Fibroblast of skin of left quadriceps (primary cell): ENCODE data around the gene ZNF234.
A peak's percentile ranks its signal among the peaks of the same experiment; 100 is the strongest.
"Not testable (repeated sequence)": the region's sequence is repeated elsewhere in the genome, so short reads cannot be mapped to it uniquely, and the experiment has no call there.

ENCODE experiments used
- DNase-seq, 2 experiments: peaks; one replicate each; pipeline ENCODE4 v3.0.0-alpha.2; 2013; ENCODE audit warnings: low read depth in 2 of 2

The ZNF234 gene

DNA sequence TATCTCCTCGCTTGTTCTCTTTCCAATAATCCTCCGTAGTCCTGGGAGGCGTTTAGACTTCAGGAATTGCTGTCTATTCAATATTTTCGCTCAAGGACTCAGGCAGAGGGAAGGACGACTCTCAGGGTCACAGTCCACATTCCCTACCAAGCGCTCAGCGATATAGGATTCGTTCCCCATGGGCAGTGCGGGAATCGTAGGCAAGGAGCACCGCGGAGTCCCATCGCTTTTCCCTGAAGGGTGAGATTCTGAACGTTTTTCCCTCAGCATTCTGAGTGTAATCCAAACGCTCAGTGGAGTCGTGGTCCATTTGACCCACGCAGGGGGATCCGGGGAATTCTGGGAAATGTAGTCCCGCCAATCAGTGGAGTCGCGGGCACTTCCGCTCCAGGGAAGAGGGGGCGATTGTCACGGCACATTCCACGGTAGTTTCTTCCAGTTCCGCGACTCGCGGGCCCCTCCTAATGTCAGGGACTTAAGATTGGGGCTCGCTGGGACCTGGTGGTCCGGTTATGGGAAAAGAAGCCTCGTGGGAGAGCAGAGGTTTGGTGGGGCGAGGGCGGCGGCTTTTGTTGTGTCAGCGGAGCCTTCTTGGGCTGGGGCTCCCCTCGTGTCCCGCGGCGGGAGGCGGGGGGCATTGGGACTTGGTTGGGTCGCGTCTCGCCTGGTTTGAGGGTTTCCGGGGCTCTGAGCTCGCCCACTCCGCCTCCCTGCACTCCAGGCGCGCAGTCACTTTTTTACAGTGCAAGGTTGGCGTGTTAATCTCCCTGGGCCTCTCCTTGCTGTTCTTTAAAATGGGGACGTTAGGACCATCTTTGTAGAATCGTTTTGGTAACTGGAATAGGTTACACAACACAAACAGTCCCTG is at the start of gene ZNF234:
Gene ZNF234, plus strand, starts transcription at position 364 of the 868 bp plus-strand sequence. CDS start 3,079 bp downstream, outside the sequence.
- peak; percentile 57 to 61 for DNase-seq

DNA sequence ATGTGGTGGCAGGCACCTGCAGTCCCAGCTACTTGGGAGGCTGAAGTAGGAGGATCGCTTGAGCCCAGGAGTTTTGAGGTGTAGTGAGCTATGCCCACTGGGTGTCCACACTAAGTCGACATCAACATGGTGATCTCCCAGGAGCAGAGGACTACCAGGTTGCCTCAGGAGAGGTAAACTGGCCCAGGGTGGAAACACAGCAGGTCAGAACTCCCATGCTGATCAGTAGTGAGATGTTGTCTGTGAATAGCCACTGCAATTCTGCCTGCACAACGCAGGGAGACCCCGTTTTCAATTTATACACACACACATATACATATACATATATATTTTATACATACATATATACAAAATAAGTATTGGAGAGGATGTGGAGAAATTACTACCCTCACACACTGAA is 49.2 kb upstream of the ZNF234 start:
- no peak for DNase-seq

DNA sequence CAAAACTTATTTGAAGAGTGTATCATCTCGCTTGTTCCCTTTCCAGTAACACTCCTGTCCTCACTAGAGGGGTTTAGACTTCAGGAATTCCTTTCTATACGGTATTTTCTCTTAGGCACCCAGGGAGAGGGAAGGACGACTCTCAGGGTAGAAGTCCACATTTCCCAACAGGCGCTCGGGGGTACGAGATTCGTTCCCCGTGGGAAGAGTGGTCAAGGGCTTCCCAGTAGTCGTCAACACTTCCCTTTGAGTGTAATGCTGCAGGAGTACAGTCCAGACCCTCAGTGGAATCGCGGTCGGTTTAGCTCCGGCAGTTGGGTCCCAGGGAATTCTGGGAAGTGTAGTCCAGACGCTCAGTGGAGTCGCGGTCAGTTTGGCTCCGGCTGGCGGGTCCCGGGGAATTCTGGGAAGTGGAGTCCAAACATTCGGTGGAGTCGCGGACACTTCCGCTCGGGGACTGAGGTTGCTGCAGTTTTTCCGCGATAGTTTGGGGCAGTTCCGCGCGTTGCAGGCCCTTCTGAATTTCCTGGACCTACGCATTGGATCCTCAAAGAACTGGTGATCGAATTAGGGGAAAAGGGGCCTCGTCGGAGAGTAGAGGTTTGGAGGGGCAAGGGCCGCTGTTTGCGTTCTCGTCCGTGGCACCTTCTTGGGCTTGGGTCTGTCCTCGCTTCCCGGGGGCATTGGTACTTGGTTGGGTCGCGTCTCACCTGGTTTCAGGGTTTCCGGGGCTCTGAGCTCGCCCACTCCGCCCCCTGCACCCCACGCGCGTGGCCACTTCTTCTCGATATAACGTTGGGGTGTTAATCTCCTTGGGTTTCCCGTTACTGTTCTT is 47.2 kb upstream of the ZNF234 start, which contains the start of gene ZNF224:
Gene ZNF224, plus strand, starts transcription at position 431 of the 835 bp plus-strand sequence. CDS start 3,513 bp downstream, outside the sequence.
- peak; percentile 82 to 83 for DNase-seq

GRCh38 chr19:44107751-44108150 is 33.6 kb upstream of the ZNF234 start:
- DNase-seq, result no peak

GRCh38 chr19:44109458-44109857 is 31.9 kb upstream of the ZNF234 start:
- DNase-seq, result no peak

GRCh38 chr19:44111910-44112463 is 29.4 kb upstream of the ZNF234 start:
- DNase-seq, result peak; percentile 51 to 60

- DNase-seq, result no peak
Measured at GRCh38 chr19:44112802-44113137, 28.6 kb upstream of the ZNF234 start.

DNA sequence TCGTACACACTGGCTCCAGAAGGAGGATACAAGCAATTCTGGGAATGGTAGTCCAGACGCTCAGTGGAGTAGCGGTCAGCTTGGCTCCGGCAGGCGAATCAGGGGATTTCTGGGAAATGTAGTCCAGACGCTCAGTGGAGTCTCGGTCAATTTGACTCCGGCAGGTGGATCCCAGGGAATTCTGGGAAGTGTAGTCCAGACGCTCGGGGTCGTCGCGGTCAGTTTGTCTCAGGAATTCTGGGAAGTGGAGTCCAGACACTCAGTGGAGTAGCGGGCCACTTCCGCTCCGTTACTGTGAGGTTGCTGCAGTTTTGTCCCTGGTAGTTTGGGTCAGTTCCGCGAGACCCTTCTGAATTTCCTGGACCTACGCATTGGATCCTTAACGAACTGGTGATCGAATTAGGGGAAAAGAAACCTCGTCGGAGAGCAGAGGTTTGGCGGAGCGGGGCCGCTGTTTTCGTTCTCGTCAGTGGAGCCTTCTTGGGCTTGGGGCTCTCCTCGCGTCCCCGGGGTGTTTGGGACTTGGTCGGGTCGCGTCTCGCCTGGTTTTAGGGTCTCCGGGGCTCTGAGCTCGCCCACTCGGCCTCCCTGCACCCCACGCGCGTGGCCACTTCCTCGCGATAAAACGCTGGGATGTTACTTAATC is 28.1 kb upstream of the ZNF234 start, which contains the start of gene ZNF225:
Gene ZNF225, plus strand, starts transcription at position 262 of the 646 bp plus-strand sequence. CDS start 2,429 bp downstream, outside the sequence.
- DNase-seq, result peak; percentile 97

DNA sequence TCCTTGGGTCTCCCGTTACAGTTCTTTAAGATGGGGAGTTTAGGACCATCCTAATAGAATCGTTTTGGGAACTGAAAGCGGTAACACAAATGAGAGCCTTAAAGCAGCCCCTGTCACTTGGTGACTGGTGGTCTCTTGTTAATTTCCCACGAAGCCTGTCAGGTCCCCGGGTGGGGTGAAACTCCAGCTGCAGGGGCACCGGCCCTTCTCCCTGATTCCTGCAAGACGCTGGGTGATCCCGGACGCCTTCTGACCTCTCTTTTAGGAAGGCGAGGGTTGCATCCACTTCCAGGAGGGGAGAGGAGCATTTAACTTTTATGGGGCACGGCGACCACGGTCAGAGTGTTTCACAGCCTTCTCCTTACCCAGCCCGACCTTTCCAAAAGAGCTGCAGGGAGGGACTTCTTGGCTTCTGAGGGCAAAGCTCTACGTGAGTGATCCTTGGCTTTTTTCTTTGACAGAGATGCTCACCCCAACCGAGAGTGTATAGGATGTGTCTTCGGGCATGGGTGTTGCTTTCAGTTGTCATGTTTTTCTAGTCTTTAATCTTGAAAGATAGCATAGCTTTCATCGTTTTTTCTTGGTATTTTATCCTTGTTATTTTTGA is 27.5 kb upstream of the ZNF234 start:
- DNase-seq, result no peak

GRCh38 chr19:44121162-44121561 is 20.2 kb upstream of the ZNF234 start:
- DNase-seq, result not testable (repeated sequence)

GRCh38 chr19:44131955-44132354 is 9.4 kb upstream of the ZNF234 start:
- DNase-seq, result no peak

GRCh38 chr19:44142059-44142433 is 692 bp downstream of the ZNF234 start:
- no peak for DNase-seq

GRCh38 chr19:44149776-44150175 is 8.4 kb downstream of the ZNF234 start:
- DNase-seq, result no peak

- DNase-seq, result no peak
Measured at GRCh38 chr19:44151491-44151890, 10.1 kb downstream of the ZNF234 start.

GRCh38 chr19:44156475-44156874 is 15.1 kb downstream of the ZNF234 start:
- DNase-seq, result no peak

DNA sequence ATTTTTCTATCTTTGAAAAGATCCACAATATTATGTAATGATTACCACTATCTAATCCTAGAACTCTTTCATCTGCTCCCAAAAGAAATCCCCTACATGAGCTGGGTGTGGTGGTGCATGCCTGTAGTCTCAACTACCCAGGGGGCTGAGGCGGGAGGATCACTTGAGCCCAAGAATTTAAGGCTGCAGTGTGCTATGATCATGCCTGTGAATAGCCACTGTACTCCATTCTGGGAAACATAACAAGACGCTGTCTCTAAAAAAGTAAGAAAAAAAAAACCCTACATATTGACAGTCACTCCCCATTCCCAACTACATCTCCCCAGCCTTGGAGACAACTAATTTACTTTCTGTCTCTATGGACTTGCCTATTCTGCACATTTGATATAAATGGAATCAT is 22.4 kb downstream of the ZNF234 start:
- no peak for DNase-seq

DNA sequence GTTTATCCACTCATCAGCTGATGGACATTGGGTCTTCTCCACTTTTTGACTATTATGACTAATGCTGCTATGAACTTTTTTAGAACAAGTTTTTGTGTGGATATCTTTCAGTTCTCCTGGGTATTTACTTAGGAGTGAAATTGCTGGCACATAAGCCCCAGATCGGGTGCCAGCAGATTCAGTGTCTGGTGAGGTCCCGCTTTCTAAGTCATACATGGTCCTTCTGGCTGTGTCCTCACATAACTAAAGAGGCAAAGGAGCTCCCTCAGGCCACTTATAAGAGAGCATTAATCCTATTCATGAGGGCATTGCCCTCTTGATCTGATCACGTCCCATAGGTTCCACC is 22.9 kb downstream of the ZNF234 start:
- DNase-seq, result no peak

- DNase-seq, result peak; percentile 96 to 97
Measured at GRCh38 chr19:44164673-44165512, 23.5 kb downstream of the ZNF234 start, which contains the start of gene ZNF226. Gene ZNF226, plus strand, starts transcription at chr19:44165100. Its CDS starts 4,981 bp downstream, at chr19:44170081.

GRCh38 chr19:44170660-44171059 is 29.3 kb downstream of the ZNF234 start:
- not testable (repeated sequence) for DNase-seq

DNA sequence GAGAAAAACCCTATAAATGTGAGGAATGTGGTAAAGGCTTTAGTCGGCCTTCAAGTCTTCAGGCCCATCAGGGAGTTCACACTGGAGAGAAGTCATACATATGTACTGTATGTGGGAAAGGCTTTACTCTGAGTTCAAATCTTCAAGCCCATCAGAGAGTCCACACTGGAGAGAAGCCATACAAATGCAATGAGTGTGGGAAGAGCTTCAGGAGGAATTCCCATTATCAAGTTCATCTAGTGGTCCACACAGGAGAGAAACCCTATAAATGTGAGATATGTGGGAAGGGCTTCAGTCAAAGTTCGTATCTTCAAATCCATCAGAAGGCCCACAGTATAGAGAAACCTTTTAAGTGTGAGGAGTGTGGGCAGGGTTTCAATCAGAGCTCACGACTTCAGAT is 35.2 kb downstream of the ZNF234 start:
- DNase-seq, result no peak
